IPS-18c (cell line): ENCODE results near the gene EFCAB6.

ENCODE experiments used
- H3K4me3 ChIP-seq: 2 replicates; pipeline ENCODE4 v1.7.0; 2013; ENCODE audit warnings: low read depth, mild to moderate bottlenecking, low read length, moderate library complexity; ENCODE audit not compliant: insufficient read depth
- H3K9me3 ChIP-seq: one replicate; pipeline ENCODE4 v1.6.1; 2013; ENCODE audit warnings: mild to moderate bottlenecking, low read length, moderate library complexity; ENCODE audit not compliant: control insufficient read depth, insufficient read depth

The EFCAB6 gene

DNA sequence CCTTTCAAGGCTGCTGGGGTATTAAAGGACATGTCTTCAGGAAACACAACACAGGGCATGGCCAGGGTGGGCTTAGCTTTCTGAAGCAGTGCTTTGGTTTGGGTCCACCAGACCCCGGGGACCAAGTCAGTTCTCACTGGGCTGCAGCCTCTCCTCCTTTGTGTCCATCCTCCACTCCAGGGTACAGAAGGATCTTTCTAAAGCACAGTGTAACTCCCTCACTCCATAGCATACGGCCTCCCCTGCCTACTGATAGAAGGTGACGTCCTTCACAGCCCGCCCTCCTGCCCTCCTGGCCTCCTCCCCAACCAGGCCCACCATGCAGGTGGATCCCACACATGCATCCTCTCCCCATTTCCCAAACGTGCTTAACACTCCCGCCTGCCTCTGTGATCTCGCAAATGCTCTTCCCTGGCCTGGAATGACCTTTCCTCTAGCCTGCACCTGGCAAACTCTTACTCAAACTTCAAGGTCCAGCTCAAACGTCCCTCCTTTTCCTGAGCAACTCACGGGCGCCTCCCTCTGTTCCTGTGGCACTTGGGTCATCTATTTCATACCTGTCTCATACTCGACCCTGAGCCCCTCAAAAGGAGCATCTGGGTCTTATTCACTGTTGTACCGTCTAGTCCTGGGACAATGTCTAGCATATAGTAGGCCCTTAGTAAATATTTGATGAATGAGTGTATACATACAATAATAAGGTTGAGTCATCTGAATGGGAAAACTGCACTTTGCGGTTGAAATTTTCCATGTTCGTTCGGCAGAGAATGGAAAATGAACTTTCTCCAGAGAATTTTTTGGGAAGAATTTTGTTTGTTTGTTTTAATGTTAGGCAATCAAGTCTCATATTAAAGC, 187.7 kb downstream of the EFCAB6 start:
- Histone ChIP-seq H3K4me3 (no peak overlapping the region), H3K9me3 (no peaks in the 10 kb centered on the region)

GRCh38 chr22:43622886-43623285, 189.2 kb downstream of the EFCAB6 start:
- no peaks in the 10 kb centered on the region for H3K9me3 ChIP-seq

GRCh38 chr22:43620197-43620596, 191.9 kb downstream of the EFCAB6 start:
- Histone ChIP-seq H3K9me3 (no peaks in the 10 kb centered on the region), H3K4me3 (no peak overlapping the region)

More at GRCh38 chr22:43622886-43623285, 189.2 kb downstream of the EFCAB6 start:
- no peak overlapping the region for H3K4me3 ChIP-seq

- Histone ChIP-seq H3K4me3 (no peak overlapping the region), H3K9me3 (no peaks in the 10 kb centered on the region)
These were observed 193.6 kb downstream of the EFCAB6 start for GRCh38 chr22:43618517-43618916.

GRCh38 chr22:43616645-43617044, 195.5 kb downstream of the EFCAB6 start:
- Histone ChIP-seq H3K9me3 (no peaks in the 10 kb centered on the region), H3K4me3 (no peak overlapping the region)

DNA sequence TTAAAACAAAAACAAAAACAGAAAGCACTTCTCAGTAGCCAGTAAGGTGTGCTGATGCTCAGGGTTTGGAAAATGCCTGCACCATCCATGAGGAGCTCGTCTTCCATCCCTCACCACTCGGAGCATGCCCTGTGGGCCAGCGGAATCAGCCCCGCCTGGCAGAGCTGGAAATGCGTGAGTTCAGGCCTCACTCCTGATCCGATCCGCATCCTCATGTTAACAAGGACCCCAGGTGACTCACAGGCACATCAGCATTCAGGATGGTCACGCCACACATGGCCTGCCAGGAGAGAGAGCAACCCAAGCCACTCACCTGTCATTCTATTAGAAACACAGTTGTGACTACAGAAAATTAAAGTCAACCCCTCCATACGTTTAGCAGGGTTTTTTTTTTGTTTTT, 211.8 kb downstream of the EFCAB6 start:
- Histone ChIP-seq H3K9me3 (no peaks in the 10 kb centered on the region), H3K4me3 (no peak overlapping the region)

DNA sequence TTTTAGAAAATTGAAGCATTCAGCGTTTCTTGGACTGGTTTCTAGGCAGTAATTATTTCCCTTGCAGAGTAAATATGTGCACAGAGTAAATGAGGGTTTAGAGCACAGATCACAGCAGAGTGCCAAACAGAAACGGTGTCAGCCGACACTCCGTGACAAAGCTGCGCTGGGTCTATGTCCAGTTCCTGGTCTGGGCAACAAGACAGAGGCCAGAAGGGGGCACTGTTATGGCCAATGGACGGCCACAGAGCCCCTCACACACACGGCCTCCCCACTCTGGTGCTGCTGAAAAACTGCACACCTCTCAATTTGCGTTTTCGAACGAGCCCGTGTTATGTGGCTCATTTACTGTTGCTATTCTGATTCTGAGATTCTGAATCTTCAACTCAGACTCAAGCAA, 219.6 kb downstream of the EFCAB6 start:
- no peaks in the 10 kb centered on the region for H3K9me3 ChIP-seq
- H3K4me3 ChIP-seq, result no peak overlapping the region

- Histone ChIP-seq H3K4me3 (no peak overlapping the region), H3K9me3 (no peaks in the 10 kb centered on the region)
These were observed 220.7 kb downstream of the EFCAB6 start for GRCh38 chr22:43591380-43591779.

GRCh38 chr22:43587574-43587973, 224.5 kb downstream of the EFCAB6 start:
- H3K4me3 ChIP-seq, result no peak overlapping the region
- H3K9me3 ChIP-seq, result no peaks in the 10 kb centered on the region

GRCh38 chr22:43583501-43583900, 228.6 kb downstream of the EFCAB6 start:
- no peak overlapping the region for H3K4me3 ChIP-seq
- H3K9me3 ChIP-seq, result no peaks in the 10 kb centered on the region

DNA sequence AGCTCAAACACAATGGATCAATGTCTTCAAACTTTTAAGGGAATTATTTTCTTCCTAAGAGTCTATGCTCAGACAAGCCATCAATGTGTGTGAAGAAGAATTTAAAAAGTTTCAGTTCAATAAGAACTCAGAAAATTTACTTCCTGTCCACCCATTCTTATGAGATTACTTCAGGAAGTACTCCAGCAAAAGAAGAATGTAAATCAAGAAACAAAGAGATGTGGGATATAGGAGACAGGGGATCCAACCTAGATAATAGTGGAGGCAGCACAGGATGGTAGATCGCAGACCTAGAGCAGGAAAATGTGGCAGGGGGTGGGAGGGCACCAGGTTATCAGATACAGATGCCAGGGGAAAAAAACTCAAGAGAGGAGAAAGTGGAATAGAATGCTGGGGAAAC, 229.7 kb downstream of the EFCAB6 start:
- no peak overlapping the region for H3K4me3 ChIP-seq
- no peaks in the 10 kb centered on the region for H3K9me3 ChIP-seq

DNA sequence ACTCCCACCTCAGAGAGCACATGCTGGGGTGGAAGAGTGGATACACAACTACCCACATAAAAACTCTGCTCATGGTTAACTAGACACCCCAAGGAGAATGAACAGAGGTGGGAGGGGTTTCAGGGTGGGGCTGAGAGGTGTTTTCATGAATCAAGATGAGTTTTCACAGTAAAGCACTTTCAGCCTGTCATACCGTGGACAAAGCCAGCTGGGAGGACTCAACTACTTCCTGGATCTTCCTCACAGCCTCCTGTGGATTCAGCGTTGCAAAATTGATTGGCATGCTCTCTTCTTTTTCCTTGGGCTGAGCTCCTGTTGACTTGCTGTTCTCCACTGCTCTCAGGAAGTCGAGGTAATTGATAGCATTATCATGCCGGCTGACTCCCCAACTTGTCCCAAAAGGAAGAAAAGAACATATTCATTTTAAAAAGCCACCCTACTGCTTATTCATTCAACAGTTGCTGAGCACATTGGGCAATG, 231.8 kb downstream of the EFCAB6 start:
- Histone ChIP-seq H3K9me3 (no peaks in the 10 kb centered on the region), H3K4me3 (no peak overlapping the region)

- Histone ChIP-seq H3K9me3 (no peaks in the 10 kb centered on the region), H3K4me3 (no peak overlapping the region)
These were observed 237.4 kb downstream of the EFCAB6 start for GRCh38 chr22:43574738-43575137.

DNA sequence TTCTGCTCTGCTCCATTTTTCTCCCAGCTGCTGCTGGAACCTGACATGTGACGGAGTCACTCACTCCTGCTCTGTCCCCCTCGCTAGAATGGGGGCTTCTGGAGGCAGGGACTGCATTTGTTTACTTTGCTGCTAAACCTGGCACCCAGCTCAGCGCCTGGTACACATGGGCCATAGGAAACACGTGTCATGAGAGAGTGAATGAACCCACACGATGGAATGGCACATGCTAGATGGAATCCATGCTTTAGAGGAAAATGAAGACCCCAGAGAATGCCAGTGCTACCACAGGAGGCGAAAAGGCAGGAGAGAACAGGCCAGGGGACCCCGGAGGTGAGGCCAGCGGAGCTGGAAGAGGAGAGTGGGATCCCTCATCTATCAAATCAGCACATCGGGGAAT, 239.4 kb downstream of the EFCAB6 start:
- Histone ChIP-seq H3K4me3 (no peak overlapping the region), H3K9me3 (no peaks in the 10 kb centered on the region)

DNA sequence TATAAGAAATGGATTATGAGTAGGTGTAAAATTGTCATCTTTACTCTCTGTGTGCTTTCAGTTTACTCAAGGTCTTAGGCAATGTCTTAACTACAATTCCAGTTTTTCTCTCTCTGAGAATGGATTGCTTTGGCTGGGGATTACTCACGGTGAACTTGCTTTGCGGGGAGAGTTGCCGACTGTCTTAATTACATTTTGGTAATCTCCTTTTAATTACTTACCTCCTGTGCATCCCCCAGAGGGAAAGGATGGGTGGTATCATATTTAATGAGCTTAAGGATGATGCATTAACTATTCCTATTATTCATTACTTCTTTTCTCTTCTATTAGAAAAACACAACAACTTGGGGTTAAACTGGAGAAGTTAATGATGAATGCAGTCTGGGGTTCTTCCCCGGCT, 240.9 kb downstream of the EFCAB6 start:
- Histone ChIP-seq H3K4me3 (no peak overlapping the region), H3K9me3 (peaks cover 2% of the 10 kb centered on the region)

- Histone ChIP-seq H3K9me3 (peaks cover 2% of the 10 kb centered on the region), H3K4me3 (no peak overlapping the region)
These were observed 241.5 kb downstream of the EFCAB6 start for GRCh38 chr22:43570531-43571165.

GRCh38 chr22:43569111-43569510, 243.0 kb downstream of the EFCAB6 start:
- Histone ChIP-seq H3K9me3 (peaks cover 2% of the 10 kb centered on the region), H3K4me3 (no peak overlapping the region)

DNA sequence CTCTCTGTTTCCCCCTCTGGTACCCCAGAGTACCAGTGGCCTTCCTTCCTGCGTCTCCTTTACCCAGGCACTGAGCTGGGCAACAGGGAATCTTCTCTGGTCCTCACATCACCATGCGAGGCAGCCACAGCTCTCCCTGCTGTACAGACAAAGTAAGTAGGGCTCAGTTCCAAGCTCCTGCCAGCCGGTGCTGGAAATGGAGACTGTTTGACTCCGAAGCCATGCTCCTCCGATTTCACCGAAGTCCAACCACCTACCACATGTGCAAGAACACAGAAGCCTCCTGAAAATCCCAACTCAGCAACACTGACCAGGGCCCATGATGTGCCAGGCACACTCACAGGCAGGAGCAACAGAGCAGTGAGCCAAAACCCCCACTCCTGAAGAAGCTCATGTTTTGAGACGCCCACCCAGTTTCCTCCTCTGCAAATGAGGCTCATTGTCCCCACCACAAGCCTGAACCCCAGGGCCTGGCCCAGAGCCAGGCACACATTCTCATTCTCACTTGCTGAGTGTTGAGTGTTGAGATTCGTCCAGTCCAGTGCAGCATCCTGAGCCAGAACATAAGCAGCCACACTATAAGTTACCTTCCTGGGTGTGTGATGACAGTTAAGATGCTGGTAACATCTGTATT, 244.3 kb downstream of the EFCAB6 start:
- Histone ChIP-seq H3K9me3 (peaks cover 7% of the 10 kb centered on the region), H3K4me3 (no peak overlapping the region)
